Coronary artery (tissue), 2 donors: Measurements from ENCODE around the gene TNP2.

ENCODE experiments used
- DNase-seq: peaks from one replicate; pipeline ENCODE4 v3.0.0-alpha.2; 2017; ENCODE audit warnings: low spot score
- H3K27ac ChIP-seq, 2 donors: fragments of 200-600 bp; sonication (generic); one replicate each; pipeline ENCODE4 v1.5.1; 2016 to 2019
- H3K4me3 ChIP-seq: fragments of 200-600 bp; sonication (generic); 2 replicates; pipeline ENCODE4 v1.5.1; 2016; ENCODE audit warnings: mild to moderate bottlenecking, moderate library complexity
- CTCF ChIP-seq: fragments of 200-600 bp; sonication (generic); IDR thresholded peaks from one replicate; pipeline ENCODE4 v1.5.1; 2019; ENCODE audit warnings: antibody characterized with exemption

TNP2 gene

GRCh38 chr16:11235703-11235991 is 33.5 kb downstream of the TNP2 start:
- no peak overlapping the region for H3K4me3 ChIP-seq
- no peak for TF ChIP-seq CTCF
- no peak for DNase-seq
- no peak overlapping the region for H3K27ac ChIP-seq

- peak overlapping the region in 1 of 2 donors; percentile 11 for H3K27ac ChIP-seq
- DNase-seq: no peak
- no peak overlapping the region for H3K4me3 ChIP-seq
- TF ChIP-seq CTCF: no peak
Observed at GRCh38 chr16:11234884-11235702, 34.0 kb downstream of the TNP2 start.

GRCh38 chr16:11233727-11234376 is 35.3 kb downstream of the TNP2 start:
- Histone ChIP-seq H3K4me3 (no peak overlapping the region), H3K27ac (peak overlapping the region in 1 of 2 donors; percentile 22)
- TF ChIP-seq CTCF: no peak
- DNase-seq: no peak

GRCh38 chr16:11232852-11233726 is 36.0 kb downstream of the TNP2 start:
- no peak for TF ChIP-seq CTCF
- Histone ChIP-seq H3K27ac (peak overlapping the region in 1 of 2 donors; percentile 22), H3K4me3 (no peak overlapping the region)
- DNase-seq: no peak

GRCh38 chr16:11232302-11232851 is 36.7 kb downstream of the TNP2 start:
- no peak for TF ChIP-seq CTCF
- Histone ChIP-seq H3K4me3 (no peak overlapping the region), H3K27ac (no peak overlapping the region)
- no peak for DNase-seq

- TF ChIP-seq CTCF: no peak
- Histone ChIP-seq H3K4me3 (no peak overlapping the region), H3K27ac (no peak overlapping the region)
- no peak for DNase-seq
Observed at GRCh38 chr16:11231367-11231970, 37.7 kb downstream of the TNP2 start.
